ENCODE measurements around the gene ALPP.

- TF ChIP-seq CTCF (IDR thresholded peaks at IDR 0.05): no peak
- no peak for TF ChIP-seq POLR2A (IDR thresholded peaks at IDR 0.05)
- TF ChIP-seq EP300 (IDR thresholded peaks at IDR 0.05): no peak
Observed at GRCh38 chr2:232382331-232383225, 4.0 kb downstream of the ALPP start.
